SK-N-SH (cell line): Measurements from ENCODE around the gene IL20. TPM values are rescaled to one million over a fixed set of nuclear protein-coding genes. Genes with fewer than 3 reads are reported as not detected.

Experiments
- CTCF ChIA-PET: fragments of 300-600, 350-600 bp; formaldehyde crosslinking; extraction: SDS; loops from one replicate; lab custom pipeline; 2021; lab: Yijun Ruan, JAX
- POLR2A ChIA-PET: fragments of 350-600 bp; sonication (Branson Sonifier 250); formaldehyde crosslinking; extraction: SDS; loops from one replicate; lab custom pipeline; 2020; ENCODE audit warnings: antibody characterized with exemption, inconsistent platforms; lab: Yijun Ruan, JAX
- DNase-seq: peaks from one replicate; pipeline ENCODE4 v3.0.0; 2012
- H2AFZ ChIP-seq: fragments of 200-600 bp; sonication (generic); 2 replicates; pipeline ENCODE4 v1.8.1; 2016; ENCODE audit warnings: antibody characterized with exemption, mild to moderate bottlenecking, low read depth
- H3F3A ChIP-seq: fragments of 200-600 bp; sonication (generic); replicated peaks from 2 replicates; pipeline ENCODE3; 2016; ENCODE audit warnings: antibody characterized with exemption, mild to moderate bottlenecking; ENCODE audit not compliant: insufficient read depth
- H3K27ac ChIP-seq, 2 experiments: fragments of 200-500 bp in 1 of 2; fragments of 200-600 bp in 1 of 2; sonication (Bioruptor generic) in 1 of 2; sonication (generic), shearing (Covaris generic) in 1 of 2; 2 replicates each; pipeline versions ENCODE4 v1.5.1 to v1.6.1; 2014 to 2016; ENCODE audit warnings: low read depth in 2 of 2, inconsistent platforms in 1 of 2, low read length in 1 of 2, mild to moderate bottlenecking in 1 of 2, mixed read lengths in 1 of 2
- H3K27me3 ChIP-seq: fragments of 200-600 bp; sonication (generic), shearing (Covaris generic); 2 replicates; pipeline ENCODE4 v1.6.1; 2016; ENCODE audit warnings: mixed run types; ENCODE audit not compliant: insufficient read depth
- H3K36me3 ChIP-seq, 2 experiments: fragments of 200-500 bp in 1 of 2; fragments of 200-600 bp in 1 of 2; sonication (Bioruptor generic) in 1 of 2; sonication (generic) in 1 of 2; replicated peaks in 1 of 2; 2 replicates each; pipeline versions ENCODE3 to v1.5.1; 2014 to 2016; ENCODE audit warnings: low read length in 1 of 2, mild to moderate bottlenecking in 1 of 2; ENCODE audit not compliant: insufficient read depth in 2 of 2, control insufficient read depth in 1 of 2
- H3K4me1 ChIP-seq, 2 experiments: fragments of 200-500 bp in 1 of 2; fragments of 200-600 bp in 1 of 2; sonication (Bioruptor generic) in 1 of 2; sonication (generic), shearing (Covaris generic) in 1 of 2; 2 replicates each; pipeline versions ENCODE4 v1.5.1 to v1.6.1; 2014 to 2016; ENCODE audit warnings: low read depth in 1 of 2, low read length in 1 of 2, mixed run types in 1 of 2; ENCODE audit not compliant: insufficient read depth in 2 of 2, control insufficient read depth in 1 of 2
- H3K4me2 ChIP-seq: fragments of 200-600 bp; sonication (generic), shearing (Covaris generic); 2 replicates; pipeline ENCODE4 v1.6.1; 2017; ENCODE audit warnings: mixed run types
- H3K4me3 ChIP-seq, 2 experiments: fragments of 200-500 bp in 1 of 2; fragments of 200-600 bp in 1 of 2; sonication (Bioruptor generic) in 1 of 2; sonication (generic), shearing (Covaris generic) in 1 of 2; 2 replicates each; pipeline versions ENCODE4 v1.5.1 to v1.8.1; 2014 to 2016; ENCODE audit warnings: low read depth in 2 of 2, inconsistent platforms in 1 of 2, low read length in 1 of 2, mild to moderate bottlenecking in 1 of 2, mixed read lengths in 1 of 2, moderate library complexity in 1 of 2
- H3K79me2 ChIP-seq: fragments of 200-600 bp; sonication (generic); 2 replicates; pipeline ENCODE4 v1.8.1; 2017; ENCODE audit warnings: mild to moderate bottlenecking; ENCODE audit not compliant: insufficient read depth
- H3K9ac ChIP-seq: fragments of 200-600 bp; sonication (generic); 2 replicates; pipeline ENCODE4 v1.6.1; 2017; ENCODE audit warnings: mixed run types
- H3K9me2 ChIP-seq: fragments of 200-600 bp; sonication (generic); 2 replicates; pipeline ENCODE4 v1.6.1; 2017; ENCODE audit warnings: mixed run types
- H3K9me3 ChIP-seq: fragments of 200-600 bp; sonication (generic); 2 replicates; pipeline ENCODE4 v1.6.1; 2017; ENCODE audit warnings: mixed run types, mild to moderate bottlenecking, moderate library complexity
- H4K20me1 ChIP-seq: fragments of 200-600 bp; sonication (generic); 2 replicates; pipeline ENCODE4 v1.6.1; 2017; ENCODE audit warnings: mild to moderate bottlenecking, mixed run types; ENCODE audit not compliant: insufficient read depth
- CTCF ChIP-seq: fragments of 200-600 bp; sonication (generic); IDR thresholded peaks from 2 replicates; pipeline ENCODE4 v1.6.1; 2017; ENCODE audit warnings: antibody characterized with exemption, mild to moderate bottlenecking, moderate library complexity
- ELF1 ChIP-seq: IDR thresholded peaks from 2 replicates; pipeline ENCODE4 v1.4.0; 2012
- EP300 ChIP-seq, 2 experiments: IDR thresholded peaks; 2 replicates each; pipeline versions ENCODE4 v1.4.0 to v1.6.1; 2012; ENCODE audit warnings: borderline replicate concordance in 1 of 2, low read depth in 1 of 2, low read length in 1 of 2
- EZH2phosphoT487 ChIP-seq: fragments of 200-600 bp; sonication (generic); IDR thresholded peaks from 2 replicates; pipeline ENCODE4 v1.6.1; 2017; ENCODE audit warnings: low read depth, mixed run types, mild to moderate bottlenecking, antibody characterized with exemption, moderate library complexity, borderline replicate concordance
- GATA2 ChIP-seq: sonication (generic); formaldehyde crosslinking; IDR thresholded peaks from 2 replicates; pipeline ENCODE4 v1.5.0; 2020; ENCODE audit warnings: mild to moderate bottlenecking, missing genetic modification reagents
- MAX ChIP-seq: IDR thresholded peaks from 2 replicates; pipeline ENCODE4 v1.4.0; 2012; ENCODE audit warnings: low read depth
- PBX3 ChIP-seq: IDR thresholded peaks from 2 replicates; pipeline ENCODE4; 2012
- RFX5 ChIP-seq: IDR thresholded peaks from 2 replicates; pipeline ENCODE4 v1.6.1; 2012; ENCODE audit warnings: mild to moderate bottlenecking, improper control_type of control experiment, low read length
- TCF12 ChIP-seq: IDR thresholded peaks from 2 replicates; pipeline ENCODE4 v1.4.0; 2012
- USF2 ChIP-seq: fragments of 150-350 bp; IDR thresholded peaks from 2 replicates; pipeline ENCODE4 v1.6.1; 2017; ENCODE audit warnings: antibody characterized with exemption, low read length, low read depth, borderline replicate concordance
- WGBS: methylation state at CpG from one replicate; pipeline ENCODE4 v1.1.6; 2017; ENCODE audit warnings: low lambda C conversion rate; 5-methylcytosine and 5-hydroxymethylcytosine counted together
- polyA plus RNA-seq, 3 experiments: library from polyadenylated mRNA; depleted of rRNA; stranded (reverse); fragments of >200 nt; gene quantifications; 2 replicates each; pipeline ENCODE4 v1.2.3, GENCODE V29; 2012

The IL20 gene
- polyA plus RNA-seq, 1 of the 3 experiments (the other 2 are of a cell fraction) = not detected

DNA sequence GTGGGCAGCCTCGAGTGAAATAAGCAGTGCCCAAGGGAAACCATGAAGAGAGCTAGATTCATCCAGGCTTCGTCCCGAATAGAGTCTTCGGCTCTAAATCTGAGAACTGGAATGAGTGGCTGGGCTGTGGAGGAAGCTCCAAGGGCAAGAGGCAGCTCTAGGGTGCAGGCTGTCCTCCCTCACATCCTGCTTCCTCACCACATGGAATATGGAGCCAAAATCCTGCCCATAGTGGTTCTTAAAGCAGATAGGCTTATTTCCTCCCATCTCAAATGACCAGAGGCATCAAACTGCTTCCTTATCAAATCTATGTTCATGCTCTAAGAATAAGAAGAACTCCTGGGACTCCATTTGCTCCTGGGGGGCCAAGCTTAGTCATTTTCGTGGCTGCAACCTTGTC, 34.3 kb downstream of the IL20 start (continued):
- no peak for TF ChIP-seq CTCF
- no peak for TF ChIP-seq MAX
- TF ChIP-seq EP300 (IDR thresholded peaks at IDR 0.05; ENCODE audit: borderline replicate concordance in 1 of 2, low read depth in 1 of 2, low read length in 1 of 2) = no peak
- TF ChIP-seq USF2 = no peak
- no peak for TF ChIP-seq TCF12
- TF ChIP-seq PBX3 = no peak
- no peak for TF ChIP-seq ELF1
- TF ChIP-seq RFX5 = no peak

GRCh38 chr1:206900149-206900548, 34.7 kb downstream of the IL20 start:
- no peak for DNase-seq

More at GRCh38 chr1:206900149-206900548, 34.7 kb downstream of the IL20 start:
- Histone ChIP-seq H3K36me3 (no peaks in the 10 kb centered on the region), H3K9me2 (no peaks in the 10 kb centered on the region), H3K4me1 (no peaks in the 10 kb centered on the region), H3K27ac (no peak overlapping the region), H3K9ac (no peak overlapping the region), H3K27me3 (no peaks in the 10 kb centered on the region), H3K4me3 (no peak overlapping the region), H4K20me1 (no peaks in the 10 kb centered on the region), H3K79me2 (no peaks in the 10 kb centered on the region), H3K4me2 (no peak overlapping the region), H3F3A (no peaks in the 10 kb centered on the region), H2AFZ (no peak overlapping the region), H3K9me3 (no peaks in the 10 kb centered on the region)
- POLR2A ChIA-PET = no interaction called here
- 72% methylated on average over 7 of the region's 7 CpGs for WGBS
- CTCF ChIA-PET = interaction anchor here (0.6 to 2.5 kb wide), 6 partner anchors 8 to 293 kb away, joined by 4 to 9 read pairs (median 4); no protein-coding TSS in a partner anchor
- TF ChIP-seq GATA2 (CRISPR knock-in tag) (no peak), EZH2phosphoT487 (no peak), RFX5 (no peak), CTCF (no peak)
